ENCODE measurements around the gene ALG9.

Gene ALG9

GRCh38 chr11:111846063-111846462 is 25.3 kb downstream of the ALG9 start:
- no peak overlapping the region for H3K4me2 ChIP-seq
- H3K79me2 ChIP-seq (ENCODE audit: insufficient read depth, low read depth) = no peaks in the 10 kb centered on the region
- peaks cover 10% of the 10 kb centered on the region for H3K4me1 ChIP-seq (ENCODE audit: low read depth, poor library complexity, severe bottlenecking)
- no peaks in the 10 kb centered on the region for H3K27me3 ChIP-seq (ENCODE audit: insufficient read depth, low read depth)
- H3K36me3 ChIP-seq (ENCODE audit: insufficient read depth) = no peaks in the 10 kb centered on the region
- no peak overlapping the region for H3K27ac ChIP-seq
- no peak for TF ChIP-seq CTCF (conservative IDR thresholded peaks at IDR 0.05; ENCODE audit: low read depth, low read length)
- no peak overlapping the region for H2AFZ ChIP-seq (ENCODE audit: low read depth)
- H4K20me1 ChIP-seq (ENCODE audit: insufficient read depth) = no peaks in the 10 kb centered on the region
- H3K9ac ChIP-seq = no peak overlapping the region
- H3K4me3 ChIP-seq (IDR thresholded peaks at IDR 0.05; ENCODE audit: insufficient read depth, low read depth, low read length) = no peak overlapping the region

GRCh38 chr11:111845276-111846028 is 25.9 kb downstream of the ALG9 start:
- Histone ChIP-seq H3K4me1 (ENCODE audit: low read depth, poor library complexity, severe bottlenecking) (peaks cover 14% of the 10 kb centered on the region), H4K20me1 (ENCODE audit: insufficient read depth) (no peaks in the 10 kb centered on the region), H3K4me2 (no peak overlapping the region), H3K27me3 (ENCODE audit: insufficient read depth, low read depth) (no peaks in the 10 kb centered on the region), H3K4me3 (IDR thresholded peaks at IDR 0.05; ENCODE audit: insufficient read depth, low read depth, low read length) (no peak overlapping the region), H3K36me3 (ENCODE audit: insufficient read depth) (no peaks in the 10 kb centered on the region), H3K27ac (no peak overlapping the region), H3K9ac (no peak overlapping the region), H2AFZ (ENCODE audit: low read depth) (no peak overlapping the region), H3K79me2 (ENCODE audit: insufficient read depth, low read depth) (no peaks in the 10 kb centered on the region)
- TF ChIP-seq CTCF (conservative IDR thresholded peaks at IDR 0.05; ENCODE audit: low read depth, low read length) = no peak

- no peak overlapping the region for H3K4me2 ChIP-seq
- TF ChIP-seq CTCF (conservative IDR thresholded peaks at IDR 0.05; ENCODE audit: low read depth, low read length) = no peak
These were observed 27.7 kb downstream of the ALG9 start for GRCh38 chr11:111843661-111844060.

GRCh38 chr11:111841370-111842053 is 29.9 kb downstream of the ALG9 start:
- TF ChIP-seq CTCF (conservative IDR thresholded peaks at IDR 0.05; ENCODE audit: low read depth, low read length) = peak; percentile 91

More at GRCh38 chr11:111843661-111844060, 27.7 kb downstream of the ALG9 start:
- no peak overlapping the region for H3K9ac ChIP-seq
- no peak overlapping the region for H2AFZ ChIP-seq (ENCODE audit: low read depth)
- H3K4me3 ChIP-seq (IDR thresholded peaks at IDR 0.05; ENCODE audit: insufficient read depth, low read depth, low read length) = no peak overlapping the region
- no peaks in the 10 kb centered on the region for H4K20me1 ChIP-seq (ENCODE audit: insufficient read depth)
- H3K27ac ChIP-seq = no peak overlapping the region
- H3K79me2 ChIP-seq (ENCODE audit: insufficient read depth, low read depth) = no peaks in the 10 kb centered on the region
- no peaks in the 10 kb centered on the region for H3K36me3 ChIP-seq (ENCODE audit: insufficient read depth)
- no peaks in the 10 kb centered on the region for H3K27me3 ChIP-seq (ENCODE audit: insufficient read depth, low read depth)
- peaks cover 24% of the 10 kb centered on the region for H3K4me1 ChIP-seq (ENCODE audit: low read depth, poor library complexity, severe bottlenecking)

More at GRCh38 chr11:111841370-111842053, 29.9 kb downstream of the ALG9 start:
- H3K79me2 ChIP-seq (ENCODE audit: insufficient read depth, low read depth) = no peaks in the 10 kb centered on the region
- H3K27me3 ChIP-seq (ENCODE audit: insufficient read depth, low read depth) = no peaks in the 10 kb centered on the region
- H3K27ac ChIP-seq = no peak overlapping the region
- H3K9ac ChIP-seq = no peak overlapping the region
- no peaks in the 10 kb centered on the region for H4K20me1 ChIP-seq (ENCODE audit: insufficient read depth)
- H3K4me2 ChIP-seq = 0 out of 2 replicates have a peak overlapping the region, but pooled peaks have one; percentile 1
- H3K36me3 ChIP-seq (ENCODE audit: insufficient read depth) = no peaks in the 10 kb centered on the region
- H3K4me3 ChIP-seq (IDR thresholded peaks at IDR 0.05; ENCODE audit: insufficient read depth, low read depth, low read length) = no peak overlapping the region
- H2AFZ ChIP-seq (ENCODE audit: low read depth) = no peak overlapping the region
- peaks cover 31% of the 10 kb centered on the region for H3K4me1 ChIP-seq (ENCODE audit: low read depth, poor library complexity, severe bottlenecking)
